ENCODE results near the gene RPSA.
"Not testable (repeated sequence)": the region's sequence is repeated elsewhere in the genome, so short reads cannot be mapped to it uniquely, and the experiment has no call there.

RPSA gene

DNA sequence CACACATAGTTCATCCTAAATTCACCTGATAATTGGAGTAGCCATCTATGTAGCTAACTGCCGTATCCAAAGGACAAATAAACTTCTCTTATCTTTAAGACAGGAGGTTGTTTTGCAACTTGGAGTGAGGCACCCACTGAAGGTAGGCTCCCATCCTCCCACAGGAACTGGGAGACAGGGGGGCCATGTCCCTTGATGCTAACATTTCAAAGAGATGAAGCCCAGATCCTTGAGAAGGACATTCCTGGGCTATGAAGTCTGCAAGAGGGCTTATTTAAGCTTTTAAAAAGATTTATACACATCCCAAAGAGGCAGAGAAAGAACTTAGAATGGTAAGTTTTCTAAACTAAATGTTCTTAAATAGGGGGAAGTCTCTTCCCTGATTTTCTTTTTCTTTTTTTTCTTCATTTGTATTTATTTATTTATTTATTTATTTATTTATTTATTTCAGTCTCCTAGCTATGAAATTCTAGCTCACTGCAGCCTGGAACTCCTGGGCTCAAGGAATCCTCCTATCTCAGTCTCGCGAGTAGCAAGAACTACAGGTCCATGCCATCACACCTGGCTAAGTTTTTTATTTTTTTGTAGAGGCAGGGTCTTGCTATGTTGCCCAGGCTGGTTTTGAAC is 48.2 kb downstream of the RPSA start:
- no peak for DNase-seq (ENCODE audit: low read depth)

DNA sequence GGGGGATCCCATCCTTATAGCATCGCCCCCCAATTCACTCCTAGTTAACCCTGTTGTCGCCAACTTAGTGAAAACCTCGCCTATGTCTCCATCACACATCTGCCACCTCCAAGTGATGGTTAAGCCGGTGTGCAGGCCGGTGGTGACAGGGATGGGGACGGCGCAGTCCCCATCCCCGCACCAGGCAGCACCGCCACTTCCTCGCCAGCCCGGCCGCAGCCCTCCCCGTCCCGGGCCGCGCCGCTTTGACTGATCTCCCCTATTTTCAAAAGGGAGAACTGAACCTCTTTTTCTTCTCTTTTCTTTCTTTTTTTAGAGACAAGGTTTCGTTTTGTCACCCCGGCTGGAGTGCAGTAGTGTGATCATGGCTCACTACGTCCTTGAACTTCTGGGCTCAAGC is 49.6 kb downstream of the RPSA start:
- no peak for DNase-seq (ENCODE audit: low read depth)

DNA sequence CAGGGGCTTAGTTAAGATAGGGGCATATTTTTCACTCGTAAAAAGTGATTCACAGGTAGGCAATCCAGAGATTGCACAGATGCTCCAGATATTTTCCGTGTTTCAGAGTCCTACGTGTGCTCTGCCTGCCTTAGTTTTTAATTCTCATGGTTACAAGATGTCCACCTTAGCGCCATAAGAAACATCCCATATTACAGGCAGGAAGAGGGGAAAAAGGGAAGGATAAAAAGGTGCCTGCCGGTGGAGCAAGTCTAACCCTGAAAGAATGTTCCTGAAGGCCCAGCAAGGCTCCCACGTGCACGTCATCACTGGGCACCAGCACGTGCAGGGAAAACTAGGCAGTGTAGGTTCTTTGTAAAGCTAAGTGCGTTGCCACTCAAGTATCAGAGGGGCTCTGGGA is 50.8 kb downstream of the RPSA start:
- DNase-seq (ENCODE audit: low read depth) = no peak

DNA sequence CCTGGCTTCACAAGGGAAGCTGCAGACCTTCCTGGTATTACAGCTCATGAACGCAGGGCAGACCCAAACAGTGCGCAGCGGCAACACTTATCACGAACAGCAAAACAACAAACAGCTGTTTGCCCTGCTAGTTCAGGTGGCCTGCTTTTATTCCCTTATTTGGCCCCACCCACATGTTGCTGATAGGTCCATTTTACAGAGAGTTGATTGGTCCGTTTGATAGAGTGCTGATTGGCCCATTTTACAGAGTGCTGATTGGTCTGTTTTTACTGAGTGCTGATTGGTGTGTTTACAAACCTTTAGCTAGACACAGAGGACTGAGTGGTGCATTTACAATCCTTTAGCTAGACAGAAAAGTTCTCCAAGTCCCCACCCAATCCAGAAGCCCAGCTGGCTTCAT is 52.1 kb downstream of the RPSA start:
- DNase-seq (ENCODE audit: low read depth) = not testable (repeated sequence)

DNA sequence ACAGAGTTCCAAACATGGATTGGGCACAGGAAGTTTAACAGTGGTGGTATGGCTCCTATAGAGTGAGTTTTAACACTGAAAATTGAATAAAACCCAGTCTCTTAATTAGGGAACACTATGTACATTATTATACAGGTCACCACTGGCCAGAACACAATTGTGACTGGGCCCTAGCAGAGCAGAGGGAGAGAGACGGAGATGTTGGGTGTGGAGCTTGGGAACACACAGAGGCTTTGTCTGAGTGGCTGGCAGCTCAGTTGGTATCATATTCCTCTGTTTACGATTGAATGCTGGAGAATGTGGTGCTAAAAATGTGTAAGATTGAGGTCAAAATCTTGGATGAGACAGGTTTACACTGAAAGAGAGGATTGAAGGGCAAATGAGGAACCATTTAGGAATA is 54.2 kb downstream of the RPSA start:
- no peak for DNase-seq (ENCODE audit: low read depth)
